ENCODE data around the gene NACAD. TPM values are rescaled to one million over a fixed set of nuclear protein-coding genes. Genes with fewer than 3 reads are reported as not detected.

Gene NACAD
- total RNA-seq, 1 experiment from 2014 or later: 0.24 TPM

- Histone ChIP-seq H4K20me1 (ENCODE audit: insufficient read depth) (peaks cover 54% of the 10 kb centered on the region), H3K9me2 (ENCODE audit: insufficient read depth) (no peaks in the 10 kb centered on the region), H3K4me3 (no peak overlapping the region), H3K27ac (no peak overlapping the region), H3K4me1 (replicated peaks; ENCODE audit: insufficient read depth) (no peaks in the 10 kb centered on the region), H3K4me2 (no peak overlapping the region), H3K36me3 (ENCODE audit: low read depth) (peaks cover 46% of the 10 kb centered on the region), H2AFZ (no peak overlapping the region), H3K9me3 (ENCODE audit: insufficient read depth, low read depth) (no peaks in the 10 kb centered on the region), H3F3A (ENCODE audit: insufficient read depth, low read depth) (peaks cover 51% of the 10 kb centered on the region), H3K79me2 (ENCODE audit: low read depth) (peaks cover 4% of the 10 kb centered on the region; the same call in 1 of the 2 replicates), H3K27me3 (ENCODE audit: insufficient read depth, low read depth) (no peaks in the 10 kb centered on the region)
- no peak for TF ChIP-seq EZH2 (IDR thresholded peaks at IDR 0.05; ENCODE audit: low read depth)
- TF ChIP-seq, protein P1, sequence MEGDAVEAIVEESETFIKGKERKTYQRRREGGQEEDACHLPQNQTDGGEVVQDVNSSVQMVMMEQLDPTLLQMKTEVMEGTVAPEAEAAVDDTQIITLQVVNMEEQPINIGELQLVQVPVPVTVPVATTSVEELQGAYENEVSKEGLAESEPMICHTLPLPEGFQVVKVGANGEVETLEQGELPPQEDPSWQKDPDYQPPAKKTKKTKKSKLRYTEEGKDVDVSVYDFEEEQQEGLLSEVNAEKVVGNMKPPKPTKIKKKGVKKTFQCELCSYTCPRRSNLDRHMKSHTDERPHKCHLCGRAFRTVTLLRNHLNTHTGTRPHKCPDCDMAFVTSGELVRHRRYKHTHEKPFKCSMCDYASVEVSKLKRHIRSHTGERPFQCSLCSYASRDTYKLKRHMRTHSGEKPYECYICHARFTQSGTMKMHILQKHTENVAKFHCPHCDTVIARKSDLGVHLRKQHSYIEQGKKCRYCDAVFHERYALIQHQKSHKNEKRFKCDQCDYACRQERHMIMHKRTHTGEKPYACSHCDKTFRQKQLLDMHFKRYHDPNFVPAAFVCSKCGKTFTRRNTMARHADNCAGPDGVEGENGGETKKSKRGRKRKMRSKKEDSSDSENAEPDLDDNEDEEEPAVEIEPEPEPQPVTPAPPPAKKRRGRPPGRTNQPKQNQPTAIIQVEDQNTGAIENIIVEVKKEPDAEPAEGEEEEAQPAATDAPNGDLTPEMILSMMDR (conservative IDR thresholded peaks at IDR 0.05): no peak
- intact Hi-C loops (cut with micrococcal nuclease; ENCODE audit: unreplicated experiment): no loop called here
- POLR2A ChIA-PET (ENCODE audit: unreplicated experiment): no interaction called here
- CTCF ChIA-PET: no interaction called here
- DNase-seq: no peak
- no TSS peak for BruUV-seq (replicated peaks)
Observed at GRCh38 chr7:45100761-45101480, 12.2 kb upstream of the NACAD start.

DNA sequence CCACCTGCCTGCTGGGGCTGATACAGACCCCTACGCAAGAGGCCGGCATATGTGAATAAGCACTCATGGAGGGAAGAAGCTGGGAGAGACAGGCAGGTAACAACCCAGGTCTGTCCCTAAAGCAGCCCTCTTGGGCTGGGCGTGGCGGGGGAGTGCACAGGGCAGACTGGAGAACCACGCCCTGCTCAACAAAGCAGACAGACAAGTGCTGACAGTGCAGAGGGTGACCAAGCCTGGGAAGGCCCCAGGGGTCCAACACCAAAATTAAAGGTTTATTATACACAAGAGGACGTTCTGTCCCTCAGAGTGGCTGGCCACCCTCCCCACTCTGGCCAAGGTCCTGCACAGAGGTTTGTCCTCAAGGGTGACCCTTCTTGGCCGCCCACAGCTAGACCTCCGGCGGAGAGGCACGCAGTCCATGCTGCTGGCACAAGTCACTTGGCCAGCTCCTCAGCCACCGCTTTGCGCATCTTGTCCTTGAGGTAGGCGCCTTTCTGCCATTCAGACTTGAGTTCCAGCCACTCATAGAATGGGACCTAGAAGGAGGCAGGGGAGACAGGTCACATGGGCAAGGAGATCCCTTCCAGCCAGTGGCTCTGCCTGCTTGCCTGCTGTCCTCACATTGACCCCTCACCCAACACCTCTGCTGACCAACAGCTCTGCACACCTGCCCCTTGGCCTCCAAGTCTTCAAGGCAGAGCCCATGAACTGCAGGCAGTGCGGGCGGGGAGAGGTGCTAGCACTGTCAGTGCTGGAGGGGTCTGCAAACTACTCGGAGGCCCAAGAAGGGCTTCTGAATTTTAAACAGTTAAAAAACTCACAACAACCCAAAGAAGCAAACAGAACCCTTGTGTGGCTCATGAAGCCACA is 11.4 kb upstream of the NACAD start:
- Histone ChIP-seq H3K27me3 (ENCODE audit: insufficient read depth, low read depth) (no peaks in the 10 kb centered on the region), H3K27ac (no peak overlapping the region), H2AFZ (no peak overlapping the region), H4K20me1 (ENCODE audit: insufficient read depth) (peaks cover 46% of the 10 kb centered on the region), H3K4me1 (replicated peaks; ENCODE audit: insufficient read depth) (no peaks in the 10 kb centered on the region), H3K9me2 (ENCODE audit: insufficient read depth) (no peaks in the 10 kb centered on the region), H3K79me2 (ENCODE audit: low read depth) (no peaks in the 10 kb centered on the region), H3K36me3 (ENCODE audit: low read depth) (peaks cover 38% of the 10 kb centered on the region), H3K9me3 (ENCODE audit: insufficient read depth, low read depth) (no peaks in the 10 kb centered on the region), H3K4me3 (no peak overlapping the region), H3K4me2 (no peak overlapping the region), H3F3A (ENCODE audit: insufficient read depth, low read depth) (peaks cover 51% of the 10 kb centered on the region)
- ChIA-PET CTCF (no interaction called here), POLR2A (ENCODE audit: unreplicated experiment) (interaction anchor here (0.7 kb wide), 2 partner anchors 106 to 519 kb away, joined by 3 to 4 read pairs; no protein-coding TSS in a partner anchor)
- BruUV-seq (replicated peaks): no TSS peak
- intact Hi-C loops (cut with micrococcal nuclease; ENCODE audit: unreplicated experiment): no loop called here
- no peak for TF ChIP-seq EZH2 (IDR thresholded peaks at IDR 0.05; ENCODE audit: low read depth)
- TF ChIP-seq, protein P1 (conservative IDR thresholded peaks at IDR 0.05): no peak
- DNase-seq: no peak

GRCh38 chr7:45098983-45099839 is 10.4 kb upstream of the NACAD start:
- H3K9me2 ChIP-seq (ENCODE audit: insufficient read depth): no peaks in the 10 kb centered on the region
- peaks cover 37% of the 10 kb centered on the region for H4K20me1 ChIP-seq (ENCODE audit: insufficient read depth)
- H2AFZ ChIP-seq: no peak overlapping the region
- BruUV-seq (replicated peaks): no TSS peak
- no peak for DNase-seq
- H3K27me3 ChIP-seq (ENCODE audit: insufficient read depth, low read depth): no peaks in the 10 kb centered on the region
- peaks cover 29% of the 10 kb centered on the region for H3K36me3 ChIP-seq (ENCODE audit: low read depth)
- CTCF ChIA-PET: no interaction called here
- POLR2A ChIA-PET (ENCODE audit: unreplicated experiment): interaction anchor here (0.7 kb wide), 2 partner anchors 105 to 518 kb away, joined by 3 to 4 read pairs; no protein-coding TSS in a partner anchor
- intact Hi-C loops (cut with micrococcal nuclease; ENCODE audit: unreplicated experiment): no loop called here
- no peaks in the 10 kb centered on the region for H3K4me1 ChIP-seq (replicated peaks; ENCODE audit: insufficient read depth)
- no peaks in the 10 kb centered on the region for H3K79me2 ChIP-seq (ENCODE audit: low read depth)
- H3K4me2 ChIP-seq: no peak overlapping the region
- peaks cover 51% of the 10 kb centered on the region for H3F3A ChIP-seq (ENCODE audit: insufficient read depth, low read depth)
- H3K9me3 ChIP-seq (ENCODE audit: insufficient read depth, low read depth): no peaks in the 10 kb centered on the region
- H3K27ac ChIP-seq: peak overlapping the region; percentile 31; the same call in 1 of the 2 replicates
- no peak for TF ChIP-seq EZH2 (IDR thresholded peaks at IDR 0.05; ENCODE audit: low read depth)
- TF ChIP-seq, protein P1 (conservative IDR thresholded peaks at IDR 0.05): no peak
- no peak overlapping the region for H3K4me3 ChIP-seq
